Activated T-cell treated with anti-CD3 and anti-CD28 coated beads for 48 hours (primary cell): ENCODE measurements around the gene LARP1.

ENCODE experiments used
- DNase-seq: peaks from one replicate; pipeline ENCODE4 v3.0.0-alpha.2; 2020; ENCODE audit warnings: low read depth

Gene LARP1

GRCh38 chr5:154858972-154859871 lies 104.0 kb downstream of the LARP1 start:
- no peak for DNase-seq

- DNase-seq, result peak; percentile 21
Measured at GRCh38 chr5:154860123-154860522, 104.9 kb downstream of the LARP1 start.

GRCh38 chr5:154860765-154861164 lies 105.6 kb downstream of the LARP1 start:
- DNase-seq, result no peak

GRCh38 chr5:154861946-154862345 lies 106.8 kb downstream of the LARP1 start:
- no peak for DNase-seq

- no peak for DNase-seq
Measured at GRCh38 chr5:154862766-154863165, 107.6 kb downstream of the LARP1 start.

- no peak for DNase-seq
Measured at GRCh38 chr5:154863291-154864080, 108.3 kb downstream of the LARP1 start.

- DNase-seq, result no peak
Measured at GRCh38 chr5:154865466-154866184, 110.4 kb downstream of the LARP1 start.

- no peak for DNase-seq
Measured at GRCh38 chr5:154866841-154867240, 111.7 kb downstream of the LARP1 start.
